Sigmoid colon (tissue), 3 donors: ENCODE results near the gene PHF19.

Experiments used
- CTCF ChIP-seq, 4 experiments: fragments of 450-650 bp in 3 of 4; fragments of 200-600 bp in 1 of 4; IDR thresholded peaks; one replicate each; pipeline ENCODE4 v1.5.1; 2016 to 2019; ENCODE audit warnings: antibody characterized with exemption in 4 of 4, mild to moderate bottlenecking in 3 of 4, moderate library complexity in 2 of 4
- POLR2A ChIP-seq, 2 donors: fragments of 450-650 bp; IDR thresholded peaks; one replicate each; pipeline ENCODE4 v1.6.1; 2016; ENCODE audit warnings: antibody characterized with exemption in 2 of 2, mild to moderate bottlenecking in 2 of 2, moderate library complexity in 2 of 2

DNA sequence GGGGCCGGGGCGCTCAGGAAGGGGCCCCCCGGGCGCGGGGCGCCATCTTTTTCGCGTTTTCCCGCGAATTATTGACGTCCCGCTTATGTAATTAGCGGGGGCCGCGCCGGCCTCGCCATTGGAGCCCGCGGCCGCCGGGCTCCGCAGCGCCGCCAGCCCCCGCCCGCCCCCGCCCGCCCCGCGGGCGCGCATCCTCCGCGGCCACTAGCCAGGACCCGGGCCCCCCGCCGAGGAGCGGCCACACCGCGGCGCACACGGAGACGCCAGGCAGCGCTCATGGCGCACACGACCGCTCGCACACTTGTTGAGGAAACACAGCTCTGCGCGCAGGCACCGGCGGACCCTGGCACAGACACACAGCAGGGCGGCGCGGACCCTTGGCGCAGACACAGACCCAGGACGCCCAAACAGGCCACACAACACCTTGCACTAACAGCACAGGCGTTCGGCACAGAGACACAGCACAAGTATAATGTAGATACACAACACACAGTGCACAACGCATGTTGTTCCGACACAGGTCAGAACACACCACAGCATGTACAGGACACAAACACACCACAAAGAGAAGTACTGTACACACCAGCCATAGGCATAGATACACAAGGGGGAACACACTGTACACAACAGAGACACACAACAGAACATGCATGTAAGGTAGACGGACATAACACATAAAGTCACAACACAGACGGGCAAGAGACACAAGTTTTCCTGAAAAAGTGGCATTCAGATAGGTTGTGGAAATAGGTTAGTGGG, 467 bp upstream of the PHF19 start:
- no peak for TF ChIP-seq CTCF (IDR thresholded peaks at IDR 0.05)
- no peak for TF ChIP-seq POLR2A (IDR thresholded peaks at IDR 0.05)
